AG10803 (cell line): Measurements from ENCODE around the gene COPRS.
A peak's percentile ranks its signal among the peaks of the same experiment; 100 is the strongest.

Experiments
- DNase-seq: peaks from one replicate; pipeline ENCODE4 v3.0.0; 2010; ENCODE audit warnings: low read depth
- H3K4me3 ChIP-seq: 2 replicates; pipeline ENCODE4 v1.5.1; 2011; ENCODE audit warnings: mild to moderate bottlenecking, low read length, control low read depth
- CTCF ChIP-seq: conservative IDR thresholded peaks from 2 replicates; pipeline ENCODE4 v1.5.1; 2011; ENCODE audit warnings: mild to moderate bottlenecking, low read length, control low read depth, inconsistent platforms

COPRS gene

GRCh38 chr17:31843070-31843745 lies 15.8 kb downstream of the COPRS start:
- no peak for TF ChIP-seq CTCF
- peak; percentile 81 for DNase-seq
- 0 out of 2 replicates have a peak overlapping the region, but pooled peaks have one; percentile 11 for H3K4me3 ChIP-seq

GRCh38 chr17:31842195-31843069 lies 16.6 kb downstream of the COPRS start:
- peak; percentile 63 for DNase-seq
- 0 out of 2 replicates have a peak overlapping the region, but pooled peaks have one; percentile 11 for H3K4me3 ChIP-seq
- peak; percentile 97 for TF ChIP-seq CTCF

- no peak overlapping the region for H3K4me3 ChIP-seq
- no peak for TF ChIP-seq CTCF
- DNase-seq = no peak
Measured at GRCh38 chr17:31841850-31842194, 17.2 kb downstream of the COPRS start.

GRCh38 chr17:31838636-31839225 lies 20.3 kb downstream of the COPRS start:
- peak; percentile 46 for DNase-seq
- TF ChIP-seq CTCF = no peak
- no peak overlapping the region for H3K4me3 ChIP-seq

- H3K4me3 ChIP-seq = no peak overlapping the region
- no peak for TF ChIP-seq CTCF
- DNase-seq = peak; percentile 44
Measured at GRCh38 chr17:31835984-31836383, 23.1 kb downstream of the COPRS start.

GRCh38 chr17:31834448-31834847 lies 24.6 kb downstream of the COPRS start:
- H3K4me3 ChIP-seq = no peak overlapping the region
- DNase-seq = no peak
- TF ChIP-seq CTCF = no peak
